Measurements from ENCODE around the gene NET1. TPM values are rescaled to one million over a fixed set of nuclear protein-coding genes. Genes with fewer than 3 reads are reported as not detected.

NET1 gene
- total RNA-seq, 1 donor from 2014 or later = 22.5 TPM

- no peak for TF ChIP-seq CTCF (IDR thresholded peaks at IDR 0.05)
- Mint-ChIP-seq H3K36me3 (ENCODE audit: low read depth) (peaks cover 15% of the 10 kb centered on the region), H3K27ac (no peak overlapping the region), H3K4me1 (peaks cover 43% of the 10 kb centered on the region), H3K4me3 (no peak overlapping the region), H3K9me3 (no peaks in the 10 kb centered on the region), H3K27me3 (no peaks in the 10 kb centered on the region)
- CTCF ChIA-PET = interaction anchor here (10.7 kb wide), 1 partner anchor 177 kb away, joined by 431 read pairs; no protein-coding TSS in a partner anchor
- intact Hi-C loops (cut with micrococcal nuclease) = loop anchor here (5.0 to 10.0 kb wide), 6 partner anchors 266 to 706 kb away; partner anchors contain the start of genes GDI2, IL15RA and RBM17
- POLR2A ChIA-PET = interaction anchor here (1.0 kb wide), 1 partner anchor 365 kb away, joined by 3 read pairs; the partner anchor contains the start of gene GDI2
- DNase-seq (no peak), ATAC-seq (ENCODE audit: low read depth) (no peak)
Measured at GRCh38 chr10:5448333-5449001, 36.1 kb downstream of the NET1 start.

- no peaks in the 10 kb centered on the region for H3K9me3 Mint-ChIP-seq
- ChIA-PET CTCF (no interaction called here), POLR2A (no interaction called here)
- TF ChIP-seq CTCF (IDR thresholded peaks at IDR 0.05) = no peak
- no peaks in the 10 kb centered on the region for H3K27me3 Mint-ChIP-seq
- intact Hi-C loops (cut with micrococcal nuclease) = loop anchor here (5.0 to 10.0 kb wide), 6 partner anchors 266 to 706 kb away; partner anchors contain the start of genes GDI2, IL15RA and RBM17
- H3K4me1 Mint-ChIP-seq = peaks cover 36% of the 10 kb centered on the region
- ATAC-seq (ENCODE audit: low read depth) (no peak), DNase-seq (no peak)
- H3K27ac Mint-ChIP-seq = no peak overlapping the region
- H3K4me3 Mint-ChIP-seq = no peak overlapping the region
- peaks cover 22% of the 10 kb centered on the region for H3K36me3 Mint-ChIP-seq (ENCODE audit: low read depth)
Measured at GRCh38 chr10:5449227-5449626, 36.9 kb downstream of the NET1 start.

- peaks cover 32% of the 10 kb centered on the region for H3K4me1 Mint-ChIP-seq
- peaks cover 28% of the 10 kb centered on the region for H3K36me3 Mint-ChIP-seq (ENCODE audit: low read depth)
- H3K9me3 Mint-ChIP-seq = no peaks in the 10 kb centered on the region
- intact Hi-C loops (cut with micrococcal nuclease) = loop anchor here (5.0 to 10.0 kb wide), 6 partner anchors 265 to 705 kb away; partner anchors contain the start of genes GDI2, IL15RA and RBM17
- DNase-seq (no peak), ATAC-seq (ENCODE audit: low read depth) (no peak)
- no peak for TF ChIP-seq CTCF (IDR thresholded peaks at IDR 0.05)
- POLR2A ChIA-PET = no interaction called here
- H3K27me3 Mint-ChIP-seq = no peaks in the 10 kb centered on the region
- no peak overlapping the region for H3K27ac Mint-ChIP-seq
- CTCF ChIA-PET = no interaction called here
- H3K4me3 Mint-ChIP-seq = peak overlapping the region; percentile 77
Measured at GRCh38 chr10:5449823-5450222, 37.5 kb downstream of the NET1 start.

- no peaks in the 10 kb centered on the region for H3K27me3 Mint-ChIP-seq
- TF ChIP-seq CTCF (IDR thresholded peaks at IDR 0.05) = no peak
- intact Hi-C loops (cut with micrococcal nuclease) = no loop called here
- DNase-seq = no peak
- H3K4me3 Mint-ChIP-seq = no peak overlapping the region
- no peak overlapping the region for H3K27ac Mint-ChIP-seq
- H3K36me3 Mint-ChIP-seq (ENCODE audit: low read depth) = peaks cover 35% of the 10 kb centered on the region
- CTCF ChIA-PET = no interaction called here
- peaks cover 31% of the 10 kb centered on the region for H3K4me1 Mint-ChIP-seq
- no peaks in the 10 kb centered on the region for H3K9me3 Mint-ChIP-seq
- POLR2A ChIA-PET = no interaction called here
- no peak for ATAC-seq (ENCODE audit: low read depth)
Measured at GRCh38 chr10:5450605-5451384, 38.4 kb downstream of the NET1 start.

Data from activated B cell treated with CpG ODN at 0.5 μM for 24 hours (primary cell).